SKM-1 (cell line): ENCODE data around the gene MAMDC4.
"Not testable (repeated sequence)": the region's sequence is repeated elsewhere in the genome, so short reads cannot be mapped to it uniquely, and the experiment has no call there.

ENCODE experiments used
- DNase-seq: peaks from one replicate; lab custom pipeline; 2025; ENCODE audit not compliant: unreplicated experiment; lab: John Stamatoyannopoulos, UW

MAMDC4 gene

DNA sequence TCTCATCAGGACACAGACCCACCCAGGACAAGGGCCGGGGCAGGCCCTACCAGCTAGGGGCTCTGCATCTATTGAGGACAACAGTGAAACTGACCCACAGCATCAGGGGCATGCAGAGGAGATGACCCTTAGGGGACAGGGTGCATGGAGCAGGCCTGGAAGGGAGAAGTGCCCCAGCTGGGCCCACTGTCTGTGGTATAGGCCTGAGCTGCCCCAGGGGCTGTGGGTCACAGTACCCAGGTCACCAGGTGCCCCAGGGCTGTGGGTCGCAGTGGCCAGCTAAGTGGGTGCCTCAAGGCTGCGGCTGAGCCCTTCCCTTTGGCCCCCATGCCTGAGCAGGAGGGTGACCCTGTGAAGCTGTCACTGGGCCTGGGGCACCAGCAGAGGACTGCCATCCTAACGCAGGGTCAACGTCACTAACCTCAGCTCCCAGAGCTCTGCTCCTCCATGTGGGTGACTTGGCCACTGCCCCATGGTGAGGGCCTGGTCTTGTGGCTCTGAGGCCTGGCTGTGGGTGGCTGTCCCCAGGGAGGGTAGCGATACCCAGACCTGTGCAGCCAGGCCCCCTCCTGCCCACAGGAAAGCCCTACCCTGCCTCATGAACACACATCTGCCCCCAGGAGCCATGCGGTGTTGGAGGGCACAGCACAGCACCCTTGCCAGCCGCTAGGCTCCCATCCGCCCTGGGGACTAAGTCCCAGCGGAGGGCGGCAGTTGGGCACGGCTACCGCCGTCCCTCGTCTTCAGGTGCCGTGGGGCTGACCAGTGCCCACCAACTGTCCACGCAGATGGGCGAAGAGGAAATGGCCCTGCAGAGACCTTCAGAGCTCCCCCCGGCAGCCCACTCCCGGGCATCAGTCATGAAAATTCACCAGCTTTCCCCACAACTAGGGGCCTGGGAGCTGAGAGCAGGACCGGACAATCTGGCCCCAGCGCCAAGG, 9.1 kb downstream of the MAMDC4 start:
- no peak for DNase-seq

GRCh38 chr9:136861874-136862457, 9.8 kb downstream of the MAMDC4 start:
- DNase-seq: no peak

DNA sequence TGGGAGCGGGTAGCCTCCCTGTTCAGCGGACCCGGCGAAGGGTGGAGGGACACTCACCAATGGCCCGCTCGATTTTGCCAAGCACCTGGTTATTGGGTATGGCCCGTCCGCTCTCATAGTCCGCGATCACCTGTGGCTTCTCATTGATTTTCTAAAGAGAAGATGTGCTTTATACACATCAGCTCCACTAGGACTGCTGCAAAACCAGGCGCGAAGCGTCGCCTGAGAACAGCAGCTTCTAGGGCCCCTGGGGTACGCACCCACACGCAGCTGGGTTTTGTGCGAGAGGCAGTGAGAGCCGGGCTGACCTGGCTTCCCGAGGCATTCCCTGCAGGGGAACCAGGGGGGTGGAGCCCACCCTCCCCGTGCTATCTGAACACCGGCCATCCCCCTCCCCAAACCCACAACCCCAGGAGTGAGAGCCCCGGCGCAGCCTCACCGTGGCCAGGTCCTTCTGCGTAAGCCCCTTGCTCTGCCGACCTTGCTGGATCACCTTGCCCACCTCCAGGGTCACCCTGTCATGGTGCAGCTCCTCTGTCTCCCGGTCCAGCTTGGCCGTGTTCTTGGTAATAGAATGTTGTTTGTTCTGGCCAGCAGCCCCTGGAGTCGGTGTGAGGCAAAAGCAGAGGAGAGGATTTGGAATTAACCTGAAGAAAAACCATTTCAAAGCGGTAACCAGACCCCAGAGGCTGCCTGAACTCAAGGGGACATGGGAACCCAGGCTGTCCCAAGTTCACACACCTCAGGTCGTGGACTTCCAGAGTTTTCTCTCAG, 10.9 kb downstream of the MAMDC4 start:
- DNase-seq: no peak

- DNase-seq: no peak
These were observed 11.6 kb downstream of the MAMDC4 start for GRCh38 chr9:136863623-136864273.

- DNase-seq: no peak
These were observed 13.1 kb downstream of the MAMDC4 start for GRCh38 chr9:136865041-136865767.

- DNase-seq: no peak
These were observed 13.6 kb downstream of the MAMDC4 start for GRCh38 chr9:136865768-136866103.

DNA sequence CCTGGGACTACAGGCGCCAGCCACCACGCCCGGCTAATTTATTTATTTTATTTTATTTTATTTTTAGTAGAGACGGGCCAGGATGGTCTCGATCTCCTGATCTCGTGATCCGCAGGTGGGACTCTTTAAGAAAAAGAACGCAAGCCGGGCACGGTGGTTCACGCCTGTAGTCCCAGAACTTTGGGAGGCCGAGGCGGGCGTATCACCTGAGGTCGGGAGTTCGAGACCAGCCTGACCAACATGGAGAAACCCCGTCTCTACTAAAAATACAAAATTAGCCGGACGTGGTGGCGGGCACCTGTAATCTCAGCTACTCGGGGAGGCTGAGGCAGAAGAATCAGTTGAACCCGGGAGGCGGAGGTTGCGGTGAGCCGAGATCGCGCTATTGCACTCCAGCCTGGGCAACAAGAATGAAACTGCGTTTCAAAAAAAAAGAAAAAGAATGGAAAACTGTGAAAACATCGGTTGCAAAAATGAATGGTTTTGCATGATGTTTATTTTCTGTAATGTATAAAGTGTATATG, 14.8 kb downstream of the MAMDC4 start:
- DNase-seq: not testable (repeated sequence)

DNA sequence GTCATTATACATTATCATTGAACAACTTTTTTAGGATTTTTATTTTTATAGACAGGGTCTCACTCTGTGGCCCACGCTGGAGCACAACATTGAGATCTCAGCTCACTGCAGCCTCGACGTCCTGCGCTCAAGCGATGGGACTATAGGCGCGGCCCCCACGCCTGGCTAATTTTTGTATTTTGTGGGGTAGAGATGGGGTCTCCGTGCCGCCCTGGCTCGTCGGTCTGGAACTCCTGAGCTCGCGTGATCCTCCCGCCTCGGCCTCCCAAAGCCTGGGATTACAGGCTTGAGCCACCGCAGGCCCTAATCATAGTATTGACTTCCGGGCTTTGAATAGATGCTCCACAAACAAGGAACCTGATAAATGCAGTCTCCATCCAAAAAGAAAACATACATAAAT, 15.3 kb downstream of the MAMDC4 start:
- no peak for DNase-seq

DNA sequence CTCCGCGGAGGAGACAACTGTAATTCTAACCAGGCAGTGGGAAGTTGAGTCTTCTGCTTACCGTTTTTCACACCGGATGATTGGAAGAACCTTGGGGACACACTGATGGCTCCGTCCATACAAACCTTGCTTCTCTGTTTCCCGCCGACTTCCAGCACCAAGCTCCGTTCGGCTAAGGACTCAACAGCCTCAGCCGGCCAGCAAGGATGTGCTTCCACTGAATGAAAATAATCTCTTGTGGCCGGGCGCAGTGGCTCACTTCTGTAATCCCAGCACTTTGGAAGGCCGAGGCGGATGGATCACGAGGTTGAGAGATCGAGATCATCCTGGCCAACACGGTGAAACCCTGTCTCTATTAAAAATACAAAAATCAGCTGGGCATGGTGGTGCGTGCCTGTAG, 15.8 kb downstream of the MAMDC4 start:
- DNase-seq: no peak

DNA sequence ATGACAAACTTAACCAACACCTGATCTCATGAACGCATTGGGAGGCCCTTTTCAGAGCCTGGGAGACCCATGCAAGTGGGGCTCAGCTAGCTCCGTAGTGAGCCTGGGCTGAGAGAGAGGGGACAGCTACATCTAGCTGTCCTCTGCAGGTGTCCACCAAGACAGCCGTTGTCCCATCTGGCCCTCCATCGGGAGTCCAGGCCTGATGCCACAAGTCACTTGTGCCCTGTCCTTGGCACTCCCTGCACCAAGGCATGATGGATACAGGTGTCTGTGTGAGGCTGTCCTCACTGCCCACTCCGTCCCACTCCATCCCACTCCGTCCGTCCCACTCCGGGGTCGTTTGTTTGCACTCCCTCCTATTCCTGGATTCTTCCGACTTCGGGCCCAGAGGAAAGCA, 16.5 kb downstream of the MAMDC4 start:
- DNase-seq: no peak

DNA sequence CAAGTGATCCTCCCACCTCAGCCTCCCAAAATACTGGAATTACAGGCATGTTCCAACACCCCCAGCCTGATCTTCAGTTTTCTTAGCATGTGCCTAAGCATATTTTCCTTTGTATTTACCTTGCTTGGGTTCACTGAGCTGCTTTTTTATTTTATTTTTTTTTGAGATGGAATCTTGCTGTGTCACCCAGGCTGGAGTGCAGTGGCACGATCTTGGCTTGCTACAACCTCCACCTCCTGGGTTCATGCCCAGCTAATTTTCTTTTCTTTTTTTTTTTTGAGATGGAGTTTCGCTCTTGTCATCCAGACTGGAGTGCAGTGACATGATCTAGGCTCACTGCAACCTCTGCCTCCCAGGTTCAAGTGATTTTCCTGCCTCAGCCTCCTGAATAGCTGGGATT, 17.5 kb downstream of the MAMDC4 start:
- DNase-seq: not testable (repeated sequence)

GRCh38 chr9:136875155-136875554, 23.0 kb downstream of the MAMDC4 start:
- DNase-seq: no peak

DNA sequence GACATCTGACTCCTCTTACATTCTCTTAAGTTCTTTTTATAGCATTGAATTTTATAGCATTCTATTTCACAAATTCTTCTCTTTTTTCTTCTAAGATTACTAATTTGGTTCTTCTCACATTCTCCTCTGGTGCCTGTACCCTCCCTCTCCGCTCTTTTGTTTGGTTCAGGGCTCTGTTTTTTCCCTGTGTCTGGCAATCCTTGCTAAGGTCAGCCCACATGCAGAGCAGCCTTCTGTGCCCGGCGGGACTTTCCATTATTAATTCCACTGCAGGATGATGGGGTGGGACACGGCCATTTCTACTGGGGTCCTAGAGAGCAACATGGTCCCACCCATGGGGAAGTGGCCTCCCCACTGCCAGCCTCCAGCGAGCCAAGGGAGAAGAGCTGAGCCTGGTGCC, 24.3 kb downstream of the MAMDC4 start:
- DNase-seq: no peak

GRCh38 chr9:136880651-136881050, 28.5 kb downstream of the MAMDC4 start:
- DNase-seq: no peak

GRCh38 chr9:136881691-136882108, 29.6 kb downstream of the MAMDC4 start:
- DNase-seq: no peak

GRCh38 chr9:136882109-136882946, 30.2 kb downstream of the MAMDC4 start:
- DNase-seq: no peak

GRCh38 chr9:136882947-136883283, 30.8 kb downstream of the MAMDC4 start:
- not testable (repeated sequence) for DNase-seq

- DNase-seq: not testable (repeated sequence)
These were observed 31.5 kb downstream of the MAMDC4 start for GRCh38 chr9:136883670-136884069.

GRCh38 chr9:136885950-136886578, 33.9 kb downstream of the MAMDC4 start, which contains the start of gene TRAF2:
Gene TRAF2, plus strand, starts transcription at chr9:136886516. Its CDS starts 12,225 bp downstream, at chr9:136898741.
- DNase-seq: peak; percentile 79
